Endothelial cell of umbilical vein (primary cell): ENCODE results near the gene ANKRD31. TPM values are rescaled to one million over a fixed set of nuclear protein-coding genes. Genes with fewer than 3 reads are reported as not detected.

Experiments used
- BruUV-seq: library from RNA; stranded (reverse); fragments of 400-500 nt; replicated peaks from 2 replicates; lab custom pipeline; 2021; lab: Mats Ljungman, UMichigan
- CTCF ChIA-PET: fragments of 300-600, 350-600 bp; sonication (Branson Sonifier 250); formaldehyde crosslinking; loops from one replicate; lab custom pipeline; 2021; ENCODE audit warnings: antibody characterized with exemption, inconsistent platforms; lab: Charles Lee
- POLR2A ChIA-PET: fragments of 300-600, 350-600 bp; sonication (Branson Sonifier 250); formaldehyde crosslinking; loops from one replicate; lab custom pipeline; 2021; ENCODE audit warnings: antibody characterized with exemption, inconsistent platforms; lab: Charles Lee
- DNase-seq: peaks from one replicate; pipeline ENCODE4 v3.0.0-alpha.2; 2011; ENCODE audit warnings: low read depth, low spot score
- FAIRE-seq: peaks from 2 replicates; lab custom pipeline; 2011; peaks lifted over from hg19 to GRCh38; lab: Jason Lieb, UNC
- H2AFZ ChIP-seq: 2 replicates; pipeline ENCODE4 v1.6.0; 2012; ENCODE audit warnings: low read depth, low read length, control low read depth, inconsistent platforms
- H3K27ac ChIP-seq: 2 replicates; pipeline ENCODE4 v1.5.1; 2011; ENCODE audit warnings: low read depth, mild to moderate bottlenecking, control low read depth, low read length, moderate library complexity; ENCODE audit not compliant: insufficient read depth
- H3K27me3 ChIP-seq, 2 experiments: 2 replicates each; pipeline versions ENCODE4 v1.6.0 to v1.6.1; 2011; ENCODE audit warnings: low read length in 2 of 2, mixed read lengths in 1 of 2; ENCODE audit not compliant: control insufficient read depth in 2 of 2, insufficient read depth in 2 of 2
- H3K36me3 ChIP-seq, 2 experiments: 2 replicates in 1 of 2; 3 replicates in 1 of 2; pipeline ENCODE4 v1.5.1; 2011; ENCODE audit warnings: low read length in 2 of 2, mild to moderate bottlenecking in 1 of 2, moderate library complexity in 1 of 2; ENCODE audit not compliant: control insufficient read depth in 2 of 2, insufficient read depth in 2 of 2; ENCODE audit errors: extremely low read depth in 1 of 2
- H3K4me1 ChIP-seq: 3 replicates; pipeline ENCODE4 v1.5.1; 2011; ENCODE audit warnings: mild to moderate bottlenecking, low read length; ENCODE audit not compliant: control insufficient read depth, insufficient read depth; ENCODE audit errors: extremely low read depth
- H3K4me2 ChIP-seq: 2 replicates; pipeline ENCODE4 v1.6.1; 2011; ENCODE audit warnings: low read length, control low read depth, mixed read lengths; ENCODE audit not compliant: insufficient read depth
- H3K4me3 ChIP-seq, 3 experiments: fragments of 200-600 bp in 1 of 3; sonication (generic), shearing (Covaris generic) in 1 of 3; replicated peaks in 1 of 3; 2 replicates each; pipeline ENCODE4 v1.5.1; 2011 to 2016; ENCODE audit warnings: control low read depth in 3 of 3, low read length in 3 of 3, mild to moderate bottlenecking in 2 of 3, inconsistent platforms in 1 of 3, low read depth in 1 of 3, moderate library complexity in 1 of 3; ENCODE audit not compliant: insufficient read depth in 1 of 3
- H3K79me2 ChIP-seq: 2 replicates; pipeline ENCODE4 v1.6.0; 2012; ENCODE audit warnings: low read length, inconsistent platforms; ENCODE audit not compliant: control insufficient read depth, insufficient read depth
- H3K9ac ChIP-seq: replicated peaks from 2 replicates; pipeline ENCODE3; 2011; ENCODE audit warnings: low read length, control low read depth; ENCODE audit not compliant: insufficient read depth; ENCODE audit errors: extremely low read depth
- H3K9me1 ChIP-seq: replicated peaks from 3 replicates; pipeline ENCODE4 v1.6.0; 2011; ENCODE audit warnings: mild to moderate bottlenecking, low read length; ENCODE audit not compliant: control insufficient read depth, insufficient read depth; ENCODE audit errors: extremely low read depth
- H3K9me3 ChIP-seq: replicated peaks from 2 replicates; pipeline ENCODE4 v1.5.1; 2012; ENCODE audit warnings: low read length, inconsistent platforms; ENCODE audit not compliant: control insufficient read depth, insufficient read depth
- H4K20me1 ChIP-seq: replicated peaks from 2 replicates; pipeline ENCODE3; 2011; ENCODE audit warnings: mild to moderate bottlenecking, low read length; ENCODE audit not compliant: control insufficient read depth, insufficient read depth; ENCODE audit errors: extremely low read depth
- EZH2 ChIP-seq: IDR thresholded peaks from 2 replicates; pipeline ENCODE4 v1.6.1; 2012; ENCODE audit warnings: borderline replicate concordance, low read depth, mild to moderate bottlenecking, moderate library complexity, low read length, inconsistent platforms; ENCODE audit not compliant: severe bottlenecking
- FOS ChIP-seq: IDR thresholded peaks from 2 replicates; pipeline ENCODE4 v1.6.1; 2011; ENCODE audit warnings: mild to moderate bottlenecking, low read length, moderate library complexity, borderline replicate concordance; ENCODE audit not compliant: insufficient read depth
- GATA2 ChIP-seq: IDR thresholded peaks from 2 replicates; pipeline ENCODE4 v1.7.0; 2011; ENCODE audit warnings: low read depth, mild to moderate bottlenecking, moderate library complexity, mixed read lengths, low read length; ENCODE audit not compliant: insufficient read length, insufficient read depth
- JUN ChIP-seq: IDR thresholded peaks from 2 replicates; pipeline ENCODE4 v1.6.1; 2011; ENCODE audit warnings: borderline replicate concordance, low read depth; ENCODE audit not compliant: insufficient read length, insufficient read depth
- MYC ChIP-seq: IDR thresholded peaks from one replicate; pipeline ENCODE4 v1.6.1; 2011; ENCODE audit warnings: mild to moderate bottlenecking, low read depth, low read length
- POLR2A ChIP-seq: IDR thresholded peaks from 2 replicates; pipeline ENCODE4 v1.6.1; 2012; ENCODE audit warnings: low read depth, mild to moderate bottlenecking, control low read depth, low read length
- POLR2AphosphoS5 ChIP-seq: IDR thresholded peaks from 2 replicates; pipeline ENCODE4 v1.6.1; 2012; ENCODE audit warnings: low read depth, mild to moderate bottlenecking, control low read depth, low read length, moderate library complexity; ENCODE audit not compliant: insufficient read depth
- dilution Hi-C: fragments of 300-500 bp; cut with MboI; formaldehyde crosslinking; loops from one replicate; pipeline ENCODE4 v1.15.0; 2019; ENCODE audit warnings: low sequenced_read_pairs; ENCODE audit not compliant: extremely low pct_ligation_motif_present
- intact Hi-C: fragments of 100-400 bp; cut with micrococcal nuclease; formaldehyde crosslinking; loops from one replicate; pipeline ENCODE4 v1.10.0; 2022
- polyA plus RNA-seq, 4 experiments: library from polyadenylated mRNA; depleted of rRNA in 3 of 4; stranded (reverse) in 3 of 4; unstranded in 1 of 4; fragments of >200 nt; gene quantifications; 2 replicates each; pipeline versions ENCODE4 v1.2.1 to v1.2.3, GENCODE V29; 2011 to 2012; ENCODE audit warnings: missing spikeins in 1 of 4
- total RNA-seq: library from RNA; stranded (reverse); gene quantifications from 2 replicates; pipeline ENCODE4 v1.2.3, GENCODE V29; 2021
- TF ChIP-seq, protein P1 (sequence below): IDR thresholded peaks from 2 replicates; pipeline ENCODE4 v1.6.1; 2011; ENCODE audit not compliant: insufficient read depth, insufficient read length
- TF ChIP-seq, protein P2 (sequence below), 2 donors: IDR thresholded peaks; 1 replicate in 1 of 2; 2 replicates in 1 of 2; pipeline ENCODE4 v1.5.1; 2011; ENCODE audit warnings: low read length in 2 of 2, mild to moderate bottlenecking in 2 of 2, moderate library complexity in 2 of 2, control low read depth in 1 of 2, inconsistent platforms in 1 of 2, low read depth in 1 of 2; ENCODE audit not compliant: insufficient read depth in 1 of 2; ENCODE audit errors: extremely low read depth in 1 of 2

Gene ANKRD31
- total and polyA plus RNA-seq, 2 donors (not counting 3 experiments of a cell fraction or from before 2014, with no cell fraction given), result not detected

- no peaks in the 10 kb centered on the region for H3K9me3 ChIP-seq
- H3K9ac ChIP-seq, result no peak overlapping the region
- H3K27me3 ChIP-seq, result peaks cover 0 to 2% of the 10 kb centered on the region in 2 experiments
- H3K9me1 ChIP-seq, result no peaks in the 10 kb centered on the region
- H3K36me3 ChIP-seq, result no peaks in the 10 kb centered on the region
- no peaks in the 10 kb centered on the region for H4K20me1 ChIP-seq
- H3K79me2 ChIP-seq, result no peaks in the 10 kb centered on the region
- H3K4me3 ChIP-seq, result no peak overlapping the region
- TF ChIP-seq GATA2 (no peak), POLR2AphosphoS5 (no peak), EZH2 (no peak), MYC (no peak), POLR2A (no peak), JUN (no peak), FOS (no peak)
- TF ChIP-seq, protein P1, sequence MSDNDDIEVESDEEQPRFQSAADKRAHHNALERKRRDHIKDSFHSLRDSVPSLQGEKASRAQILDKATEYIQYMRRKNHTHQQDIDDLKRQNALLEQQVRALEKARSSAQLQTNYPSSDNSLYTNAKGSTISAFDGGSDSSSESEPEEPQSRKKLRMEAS, result no peak
- TF ChIP-seq, protein P2, sequence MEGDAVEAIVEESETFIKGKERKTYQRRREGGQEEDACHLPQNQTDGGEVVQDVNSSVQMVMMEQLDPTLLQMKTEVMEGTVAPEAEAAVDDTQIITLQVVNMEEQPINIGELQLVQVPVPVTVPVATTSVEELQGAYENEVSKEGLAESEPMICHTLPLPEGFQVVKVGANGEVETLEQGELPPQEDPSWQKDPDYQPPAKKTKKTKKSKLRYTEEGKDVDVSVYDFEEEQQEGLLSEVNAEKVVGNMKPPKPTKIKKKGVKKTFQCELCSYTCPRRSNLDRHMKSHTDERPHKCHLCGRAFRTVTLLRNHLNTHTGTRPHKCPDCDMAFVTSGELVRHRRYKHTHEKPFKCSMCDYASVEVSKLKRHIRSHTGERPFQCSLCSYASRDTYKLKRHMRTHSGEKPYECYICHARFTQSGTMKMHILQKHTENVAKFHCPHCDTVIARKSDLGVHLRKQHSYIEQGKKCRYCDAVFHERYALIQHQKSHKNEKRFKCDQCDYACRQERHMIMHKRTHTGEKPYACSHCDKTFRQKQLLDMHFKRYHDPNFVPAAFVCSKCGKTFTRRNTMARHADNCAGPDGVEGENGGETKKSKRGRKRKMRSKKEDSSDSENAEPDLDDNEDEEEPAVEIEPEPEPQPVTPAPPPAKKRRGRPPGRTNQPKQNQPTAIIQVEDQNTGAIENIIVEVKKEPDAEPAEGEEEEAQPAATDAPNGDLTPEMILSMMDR (IDR thresholded peaks at IDR 0.05; ENCODE audit: extremely low read depth in 1 of 2, insufficient read depth in 1 of 2, low read depth in 1 of 2, low read length in 2 of 2), result no peak
- ChIA-PET CTCF (interaction anchor here (0.8 to 2.1 kb wide), 3 partner anchors 11 to 394 kb away, joined by 3 to 4 read pairs (median 4); no protein-coding TSS in a partner anchor), POLR2A (no interaction called here)
- H3K4me1 ChIP-seq, result no peaks in the 10 kb centered on the region
- H3K27ac ChIP-seq, result no peak overlapping the region
- DNase-seq (no peak), FAIRE-seq (no peak)
- no TSS peak for BruUV-seq
- H2AFZ ChIP-seq, result no peak overlapping the region
- H3K4me2 ChIP-seq, result no peak overlapping the region
- dilution Hi-C loops (no loop called here), intact Hi-C loops (no loop called here)
Observed at GRCh38 chr5:75286211-75286773, 49.6 kb upstream of the ANKRD31 start.
